Measurements from ENCODE around the gene TENM4. TPM values are rescaled to one million over a fixed set of nuclear protein-coding genes. Genes with fewer than 3 reads are reported as not detected.

TENM4 gene
- 1 to 10 TPM; 2.5 to 4.4 TPM for total RNA-seq
- long read RNA-seq: 0 reads

DNA sequence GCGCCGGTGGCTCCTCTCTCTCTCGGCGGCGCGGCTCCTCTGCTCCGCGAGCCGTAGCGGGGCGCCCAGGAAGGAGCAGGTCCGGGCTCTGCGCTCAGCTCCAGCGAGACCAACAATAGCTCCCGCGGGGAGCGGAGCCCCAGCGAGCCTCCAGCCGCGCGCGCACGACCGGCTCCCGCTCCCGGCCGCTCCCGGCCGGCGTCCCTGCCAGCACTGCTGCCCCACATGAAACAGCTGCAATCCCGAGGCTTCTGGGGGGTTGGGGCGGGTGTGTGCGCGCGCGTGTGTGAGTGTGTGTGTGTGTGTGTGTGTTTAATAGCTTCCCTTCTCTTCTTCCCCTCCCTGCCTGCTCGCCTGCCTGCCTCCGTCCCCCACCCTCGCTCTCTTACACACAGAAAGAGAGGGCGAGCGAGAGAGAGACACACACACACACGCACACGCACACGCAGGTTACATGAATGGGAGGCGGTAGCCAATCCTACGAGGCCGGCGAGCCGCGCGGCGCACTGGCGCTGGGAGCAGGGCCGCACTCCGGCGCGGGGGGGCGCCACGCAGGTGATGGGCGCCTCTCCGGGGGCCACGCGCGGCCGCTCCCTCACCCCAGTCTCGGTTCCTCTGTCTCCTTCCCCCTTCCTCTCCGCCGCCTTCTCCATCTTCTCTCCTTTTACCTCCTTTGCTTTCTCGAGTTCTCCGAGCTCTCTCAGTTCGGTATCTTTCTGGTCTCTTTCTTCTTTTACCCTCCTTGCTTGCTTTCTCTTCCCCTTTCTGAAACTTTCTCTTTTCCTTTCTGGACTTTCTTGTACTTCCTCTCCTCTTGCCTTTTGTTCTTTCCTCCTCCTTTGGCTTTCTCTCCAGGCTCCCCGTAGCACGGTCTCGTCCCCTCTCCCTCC, at the start of gene TENM4:
TSS of gene TENM4 (minus strand) at position 460 of the 890 bp plus-strand sequence. CDS start 371,086 bp downstream, outside the sequence.
- DNase-seq: peak; percentile 62
- ATAC-seq: peak; percentile 66 to 70
- intact Hi-C loops (cut with DNase I): no loop called here

DNA sequence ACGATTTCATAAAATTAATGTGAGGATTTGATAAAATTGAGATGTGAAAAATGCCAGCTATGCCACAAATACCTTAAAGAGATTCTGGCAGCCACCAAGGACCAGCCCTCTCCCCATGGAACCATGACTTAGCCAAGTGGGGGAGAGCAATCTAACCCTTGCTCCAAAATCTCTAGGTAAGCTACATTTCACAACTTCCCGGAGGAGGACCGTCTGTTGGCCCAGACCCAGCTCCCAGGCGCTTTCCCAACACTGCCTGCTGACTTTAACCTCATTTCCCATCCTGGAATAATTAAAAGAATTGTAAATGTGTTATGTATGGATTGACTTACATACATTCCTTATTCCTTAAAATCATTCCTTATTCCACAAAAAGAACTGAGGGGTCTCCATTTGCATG, 47.5 kb upstream of the TENM4 start:
- ATAC-seq: peak; percentile 59 to 67
- DNase-seq: no peak
- intact Hi-C loops (cut with DNase I): no loop called here

DNA sequence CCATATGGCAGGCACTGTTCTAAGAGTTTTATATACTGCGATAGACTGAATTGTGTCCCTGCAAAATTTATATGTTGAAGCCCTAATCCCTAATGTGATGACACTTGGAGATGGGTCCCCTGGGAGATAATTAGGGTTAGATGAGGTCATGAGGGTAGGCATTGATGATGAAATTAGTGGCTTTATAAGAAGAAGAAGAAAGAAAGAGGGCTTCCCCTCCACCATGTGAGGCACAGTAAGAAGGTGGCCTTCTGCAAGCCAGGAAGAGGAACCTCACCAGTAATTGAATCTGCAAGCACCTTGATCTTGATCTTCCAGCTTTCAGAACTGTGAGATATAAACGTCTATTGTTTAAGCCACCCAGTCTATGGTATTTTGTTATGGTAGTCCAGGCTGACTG, 46.6 kb upstream of the TENM4 start:
- DNase-seq (no peak), ATAC-seq (no peak)
- intact Hi-C loops (cut with DNase I): no loop called here

DNA sequence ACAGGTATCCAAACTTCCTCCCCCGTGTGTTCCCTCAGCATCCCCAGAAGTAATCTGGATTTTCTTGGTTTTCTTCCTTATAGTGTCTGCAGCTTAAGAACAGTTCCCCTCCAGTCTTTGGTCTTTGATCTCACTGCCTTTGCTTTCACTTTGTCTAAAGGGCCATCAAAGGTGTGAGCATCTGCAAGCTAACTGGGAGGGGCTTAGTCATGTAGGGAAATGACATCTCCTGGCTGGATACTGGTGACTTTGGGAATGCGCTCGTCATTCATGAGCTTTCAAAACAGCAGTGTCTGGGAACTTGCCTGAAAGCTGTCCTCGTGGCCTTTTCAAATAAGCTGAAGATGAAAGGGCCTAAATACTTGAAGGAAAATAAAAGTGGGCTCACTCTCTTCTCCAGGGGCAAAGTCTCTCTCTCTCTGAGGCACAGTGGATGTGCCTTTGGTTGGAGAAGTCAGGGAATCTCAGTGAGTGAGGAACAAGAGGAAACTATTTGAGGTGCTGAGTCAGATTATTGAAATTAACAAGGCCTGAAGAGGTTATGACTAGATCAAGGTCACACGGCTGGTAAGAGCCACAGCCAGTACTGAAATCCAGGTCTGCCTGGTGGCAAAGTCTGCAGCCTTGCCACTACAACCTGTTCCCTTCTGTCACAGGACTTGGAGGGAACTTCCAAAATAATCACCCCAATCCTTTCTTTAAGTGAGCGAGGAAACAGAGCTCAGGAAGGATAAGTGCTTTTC, 45.6 kb upstream of the TENM4 start:
- ATAC-seq: no peak
- intact Hi-C loops (cut with DNase I): no loop called here
- no peak for DNase-seq

DNA sequence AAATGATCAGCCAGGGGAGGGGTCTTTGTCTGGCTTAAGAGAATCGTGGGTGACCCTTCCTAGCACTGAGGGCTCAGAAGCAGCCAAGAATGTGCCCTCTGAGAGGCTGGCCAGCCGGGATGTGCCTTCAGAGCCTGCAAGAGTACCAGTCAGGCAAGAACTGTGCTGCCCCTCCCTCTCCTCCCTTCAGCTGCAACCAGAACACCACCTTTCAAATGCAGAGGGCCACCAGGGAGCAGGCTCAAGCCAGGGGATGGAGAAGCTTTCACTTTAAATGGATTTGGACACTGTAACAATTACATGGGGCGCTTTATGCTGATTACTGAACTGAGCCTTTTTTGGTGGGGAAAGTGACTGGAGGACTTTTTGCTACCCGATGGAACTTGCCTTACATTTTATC, 44.9 kb upstream of the TENM4 start:
- intact Hi-C loops (cut with DNase I): no loop called here
- no peak for DNase-seq
- no peak for ATAC-seq

DNA sequence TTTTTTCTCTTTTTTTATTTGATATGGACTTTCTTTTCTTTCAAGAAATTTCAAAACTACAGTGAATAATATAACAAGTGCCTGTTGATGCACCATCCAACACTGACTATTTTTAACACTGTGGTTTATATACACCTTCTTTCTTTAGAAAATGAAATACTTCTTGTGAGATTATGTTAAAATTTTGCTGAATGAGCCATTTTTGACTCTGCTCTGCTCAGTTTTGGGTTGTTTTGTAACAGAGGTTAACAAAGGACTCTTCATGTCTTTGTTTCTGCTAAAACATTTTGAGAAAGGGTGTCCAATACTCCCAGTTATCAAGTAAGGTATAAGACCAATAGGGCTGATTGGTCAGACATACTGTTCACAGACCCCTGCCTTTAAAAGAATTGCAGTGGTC, 44.0 kb upstream of the TENM4 start:
- DNase-seq (no peak), ATAC-seq (no peak)
- intact Hi-C loops (cut with DNase I): no loop called here

DNA sequence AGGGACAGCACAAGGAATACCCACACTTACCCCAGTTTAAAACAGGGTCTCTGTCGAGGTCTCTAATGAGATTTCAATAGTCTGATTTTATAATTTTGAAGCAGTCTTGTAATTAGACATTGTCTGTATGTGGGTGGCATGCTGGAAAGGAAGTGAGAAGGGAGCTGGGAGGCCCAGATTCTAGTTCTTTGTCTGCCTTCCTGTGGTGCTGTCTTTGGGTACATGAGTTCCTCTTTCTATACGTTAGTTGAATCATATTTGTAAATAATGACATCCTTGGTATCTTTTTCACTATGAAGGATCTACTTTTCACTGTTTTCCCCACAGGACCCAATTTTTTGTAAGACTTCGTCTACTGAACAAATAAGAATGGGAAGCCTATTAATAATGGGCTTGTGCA, 42.0 kb upstream of the TENM4 start:
- ATAC-seq (no peak), DNase-seq (no peak)
- intact Hi-C loops (cut with DNase I): no loop called here

DNA sequence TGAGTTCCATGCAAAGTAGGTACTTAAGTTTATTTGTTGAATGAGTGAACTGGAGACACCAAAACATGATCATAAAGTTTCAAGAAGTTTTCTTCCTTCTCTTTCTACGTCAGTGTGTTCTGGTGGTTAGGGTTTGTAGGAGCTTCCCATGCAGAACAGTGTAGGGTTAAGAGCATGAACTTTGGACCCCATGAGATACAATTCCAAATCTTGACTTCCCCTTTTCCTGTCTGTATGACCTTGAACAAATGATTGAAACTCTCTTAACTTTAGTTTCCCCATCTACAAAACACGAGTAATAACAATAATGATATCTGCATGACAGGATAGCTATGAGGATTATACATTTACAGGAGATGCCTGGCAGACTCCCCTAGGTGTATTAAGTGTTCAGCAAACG, 41.0 kb upstream of the TENM4 start:
- no peak for ATAC-seq
- DNase-seq: no peak
- intact Hi-C loops (cut with DNase I): no loop called here

DNA sequence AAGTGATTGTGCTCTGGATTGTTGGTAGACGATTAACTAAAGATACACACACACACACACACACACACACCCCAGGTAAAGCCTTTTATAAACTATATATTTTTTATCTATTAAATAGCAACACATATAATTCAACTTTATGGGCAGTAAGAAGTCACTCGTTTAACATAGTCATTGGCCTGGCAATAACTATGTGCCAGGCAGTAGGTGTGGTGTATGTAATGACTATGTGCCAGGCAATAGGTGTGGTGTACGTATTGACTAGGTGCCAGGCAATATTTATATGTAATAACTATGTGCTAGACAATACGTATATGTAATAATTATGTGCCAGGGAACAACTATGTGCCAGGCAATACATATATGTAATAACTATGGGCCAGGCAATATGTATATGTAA, 40.0 kb upstream of the TENM4 start:
- intact Hi-C loops (cut with DNase I): no loop called here
- ATAC-seq (no peak), DNase-seq (no peak)

DNA sequence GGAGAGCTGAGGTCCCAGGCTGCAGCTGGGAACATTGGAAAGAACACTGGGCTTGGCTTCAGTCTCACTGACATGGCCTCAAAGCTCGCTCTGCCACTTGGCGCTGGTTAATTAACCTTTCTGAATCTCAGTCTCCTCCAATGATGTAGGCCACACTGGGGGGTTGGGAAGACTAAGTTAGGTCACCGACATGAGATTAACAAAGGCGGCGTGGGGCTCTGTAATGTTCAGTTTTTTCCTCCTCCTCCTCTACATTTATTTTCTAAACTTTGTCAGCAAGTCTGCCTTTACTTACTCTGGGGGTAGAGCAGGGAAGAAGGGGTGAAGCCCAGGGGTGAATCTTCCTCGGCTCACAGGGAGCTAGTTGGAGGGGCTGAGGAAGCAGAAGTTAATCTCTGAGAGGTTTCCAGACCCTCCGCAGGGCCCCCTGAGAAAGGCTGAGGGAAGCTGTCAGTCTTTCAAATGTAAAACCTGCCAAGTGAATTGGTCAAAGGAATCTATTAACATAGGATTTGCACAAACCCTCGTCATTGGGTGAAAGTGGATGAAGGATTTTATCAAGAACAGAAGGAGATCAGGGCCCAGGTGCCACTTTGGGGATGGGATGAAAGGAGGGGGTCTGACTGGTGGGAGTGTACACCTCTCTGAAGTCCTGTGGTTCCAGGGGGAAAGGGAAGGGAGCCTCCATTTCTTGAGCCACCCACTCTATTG, 32.1 kb upstream of the TENM4 start:
- DNase-seq (no peak), ATAC-seq (no peak)
- intact Hi-C loops (cut with DNase I): no loop called here

DNA sequence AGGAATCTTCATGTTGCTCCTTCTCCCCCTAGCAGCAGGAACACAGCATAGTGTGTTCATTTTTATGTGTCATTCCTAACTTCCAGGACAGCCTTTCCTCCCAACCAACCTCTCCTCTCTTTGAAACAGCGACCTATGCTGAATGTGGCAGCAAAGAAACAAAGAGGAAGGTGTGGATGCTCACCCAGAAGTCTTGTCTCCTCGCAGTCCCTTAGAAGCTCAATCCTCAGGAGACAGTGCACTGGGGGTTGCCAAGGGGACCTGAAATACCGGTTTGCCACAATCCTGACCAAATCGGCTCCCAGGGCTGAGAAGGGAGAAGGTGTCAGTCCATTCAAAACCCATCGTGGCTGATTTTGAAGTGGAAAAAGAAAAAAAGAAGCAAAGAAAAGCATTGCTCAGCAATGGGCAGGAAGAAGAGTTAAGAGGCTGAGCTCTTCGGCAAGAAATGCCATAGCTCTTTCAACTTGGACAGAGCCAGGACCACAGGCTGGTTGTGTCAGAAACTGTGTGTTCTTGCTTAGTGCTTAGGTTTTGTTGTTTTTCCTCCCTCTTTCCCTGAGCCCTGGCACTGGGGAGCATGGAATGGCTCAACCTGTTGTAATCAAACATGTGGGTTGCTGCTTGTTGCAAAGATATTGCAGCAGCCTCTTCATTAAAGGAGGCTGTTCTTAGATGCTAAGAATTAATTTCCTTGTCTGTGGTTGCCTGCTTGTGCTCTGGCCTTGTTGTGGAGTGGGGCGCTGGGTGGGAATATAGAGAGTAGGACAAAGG, 30.4 kb upstream of the TENM4 start:
- intact Hi-C loops (cut with DNase I): no loop called here
- ATAC-seq (peak in 1 of 2 donors; percentile 61), DNase-seq (no peak)

DNA sequence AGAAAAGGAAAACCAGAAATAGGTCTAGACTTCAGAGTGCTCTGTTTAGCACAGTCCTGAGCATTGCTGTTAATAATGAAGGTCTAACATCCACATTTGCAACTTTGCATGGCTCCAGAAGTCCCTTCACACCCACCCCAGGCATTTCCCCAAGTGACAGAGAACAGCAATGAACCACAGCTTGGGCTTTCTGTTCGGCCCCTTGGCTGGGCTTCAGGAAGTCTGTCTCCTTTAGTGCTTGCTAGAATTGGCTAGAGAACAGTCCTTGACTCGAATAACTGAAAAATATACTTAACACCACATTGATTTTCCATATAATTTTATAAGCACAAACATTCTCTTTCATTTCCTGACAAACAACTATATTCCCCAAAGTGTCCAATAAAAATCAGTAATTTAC, 29.3 kb upstream of the TENM4 start:
- no peak for DNase-seq
- intact Hi-C loops (cut with DNase I): no loop called here

DNA sequence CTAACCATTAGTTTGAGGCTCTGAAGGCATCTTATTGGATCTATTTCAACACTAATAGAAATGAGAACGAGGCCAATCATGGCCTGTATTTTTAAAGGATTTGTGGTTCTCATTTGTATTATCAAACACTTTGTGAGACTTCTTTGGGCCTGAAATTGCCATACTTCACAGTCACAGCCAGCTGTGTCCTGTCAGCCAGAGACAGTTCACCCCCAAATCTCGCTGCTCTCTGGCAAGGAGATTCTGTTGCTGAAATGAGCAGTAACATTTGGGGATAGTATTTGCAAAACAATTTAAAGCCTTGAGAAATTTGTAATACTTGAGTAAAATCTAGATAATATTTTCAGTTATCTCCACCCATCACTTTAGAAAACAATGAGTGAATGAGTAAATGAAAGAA, 26.9 kb upstream of the TENM4 start:
- no peak for DNase-seq
- intact Hi-C loops (cut with DNase I): no loop called here
- no peak for ATAC-seq

More for the DNA sequence above, 29.3 kb upstream of the TENM4 start:
- no peak for ATAC-seq

DNA sequence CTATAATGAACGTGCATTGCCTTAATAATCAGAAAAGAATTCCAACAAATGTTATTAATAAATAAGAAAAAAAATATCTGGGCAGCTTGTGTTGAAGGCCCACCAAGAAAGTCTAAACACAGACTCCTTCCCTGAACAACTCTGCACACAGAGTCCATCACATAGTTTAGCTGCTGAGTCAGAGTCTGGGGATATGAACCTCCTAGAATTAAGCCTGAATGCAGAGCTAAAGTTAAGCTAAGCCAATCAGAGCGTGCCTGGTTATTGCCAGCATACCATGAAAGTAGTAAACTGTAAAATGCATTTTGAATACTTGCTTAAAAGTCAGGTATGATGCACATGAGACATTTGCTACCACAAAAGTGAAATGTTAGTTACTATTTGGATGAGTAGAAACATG, 25.6 kb upstream of the TENM4 start:
- DNase-seq (no peak), ATAC-seq (peak in 1 of 2 donors; percentile 43)
- intact Hi-C loops (cut with DNase I): no loop called here

DNA sequence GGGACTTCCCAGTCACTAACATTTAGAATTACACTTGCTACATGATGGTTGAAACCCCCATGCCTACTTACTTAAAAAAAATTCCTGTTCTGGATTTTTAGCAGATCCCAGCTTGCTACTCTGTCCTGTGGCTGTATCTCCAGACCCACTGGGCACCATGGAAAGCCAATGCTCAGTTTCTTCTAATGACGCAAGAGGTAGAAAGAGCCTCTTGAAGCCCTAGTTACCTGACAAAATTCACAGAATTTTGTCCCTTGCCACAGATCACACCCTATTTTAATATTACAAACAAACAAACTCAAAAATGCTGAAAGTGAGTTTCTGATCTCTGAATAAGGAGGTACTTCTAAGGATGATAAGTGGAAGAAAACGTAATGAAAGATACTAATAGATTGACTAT, 24.3 kb upstream of the TENM4 start:
- ATAC-seq: no peak
- DNase-seq: no peak
- intact Hi-C loops (cut with DNase I): no loop called here

DNA sequence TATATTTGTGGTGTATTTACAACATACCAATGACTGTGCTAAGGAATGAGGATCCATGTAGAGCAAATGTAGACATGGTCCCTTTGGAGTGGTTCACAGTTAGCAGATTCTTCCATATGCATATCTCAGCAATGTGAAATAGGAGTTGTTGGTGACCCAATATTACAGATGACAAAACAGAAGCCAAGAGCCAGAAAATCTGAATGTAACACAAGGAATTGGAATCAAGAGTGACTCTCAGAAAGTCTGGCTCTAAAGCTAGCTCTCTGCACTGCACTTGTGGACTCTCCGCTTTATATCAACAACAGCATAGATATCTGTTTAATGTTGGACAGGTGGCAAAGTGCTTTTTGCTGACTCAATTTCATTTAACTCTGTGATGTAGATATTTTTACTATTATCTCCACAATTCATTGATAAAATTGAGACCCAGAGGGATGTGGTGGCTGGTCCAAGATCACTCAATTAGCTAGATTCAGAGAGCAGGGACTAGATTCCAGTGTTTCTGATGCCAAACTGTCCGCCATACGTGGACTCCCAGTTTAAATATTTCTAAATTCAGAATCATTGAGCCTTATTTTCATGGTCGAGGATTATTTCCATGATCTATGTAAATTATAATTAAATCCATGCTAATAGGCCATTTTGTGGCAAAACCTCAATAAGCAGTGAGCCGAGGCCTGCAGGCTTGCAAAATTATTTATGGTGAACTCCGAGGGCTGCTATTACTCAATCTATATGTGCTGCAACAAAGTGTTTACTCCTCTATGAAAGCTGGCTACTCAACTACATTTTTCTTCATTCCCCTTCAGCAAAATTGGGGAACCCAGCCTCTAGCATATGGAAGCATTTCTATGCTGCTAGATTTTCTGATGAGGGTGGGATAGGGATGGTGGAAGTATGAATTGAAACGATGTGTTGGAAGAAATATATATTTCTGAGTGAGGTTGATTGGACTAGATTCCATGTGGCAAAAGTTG, 21.1 kb upstream of the TENM4 start:
- intact Hi-C loops (cut with DNase I): no loop called here
- no peak for DNase-seq
- peak in 1 of 2 donors; percentile 41 for ATAC-seq

DNA sequence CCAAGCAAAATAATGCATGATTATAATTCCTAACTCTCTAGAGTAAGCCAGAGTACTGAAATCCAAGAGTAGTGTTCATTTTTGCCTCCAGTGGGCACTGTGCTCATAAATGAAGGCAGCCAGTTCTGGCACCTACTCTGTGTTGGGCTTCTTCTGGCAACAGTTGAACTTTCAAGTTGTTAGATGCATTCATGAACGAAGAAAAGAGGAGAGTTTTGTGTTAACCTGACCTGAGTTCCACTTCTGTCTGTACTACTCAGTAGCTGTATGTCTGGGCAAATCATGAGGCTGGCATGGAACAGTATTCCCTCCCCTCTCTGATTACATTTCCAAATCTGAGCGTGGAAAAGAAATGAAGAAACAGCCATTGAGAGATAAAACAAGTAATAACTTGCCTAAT, 20.3 kb upstream of the TENM4 start:
- peak; percentile 84 to 86 for ATAC-seq
- intact Hi-C loops (cut with DNase I): no loop called here
- DNase-seq: no peak

DNA sequence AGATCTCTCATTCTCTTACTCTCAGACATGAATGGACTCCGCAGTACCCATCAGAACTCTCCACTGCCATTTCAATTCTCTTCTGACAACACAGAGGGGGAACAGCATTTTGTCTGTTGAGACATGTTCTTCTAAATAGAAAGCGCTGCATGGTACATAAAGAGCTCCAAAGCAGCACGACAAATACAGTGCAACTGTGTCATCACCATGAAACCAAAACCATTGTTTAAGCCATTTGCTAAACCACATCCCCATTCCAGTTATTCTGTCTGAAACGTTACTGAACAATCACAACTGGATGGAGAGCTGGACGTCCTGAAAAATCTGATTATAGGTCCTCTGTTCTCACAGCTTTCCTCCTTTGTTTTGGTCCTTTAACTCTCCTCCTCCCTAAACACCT, 17.9 kb upstream of the TENM4 start:
- intact Hi-C loops (cut with DNase I): no loop called here
- no peak for ATAC-seq
- DNase-seq: no peak
